HG03159 (cell line): ENCODE data around the gene TBCD.
"Not testable (repeated sequence)": the region's sequence is repeated elsewhere in the genome, so short reads cannot be mapped to it uniquely, and the experiment has no call there.

Experiments
- ATAC-seq: cut with Tn5 transposase; IDR thresholded peaks from one replicate; pipeline ENCODE4 v1.9.1; 2021; ENCODE audit warnings: mild to moderate bottlenecking, moderate library complexity; ENCODE audit not compliant: unreplicated experiment

TBCD gene

GRCh38 chr17:82765371-82765770 is 13.5 kb downstream of the TBCD start:
- ATAC-seq = no peak

GRCh38 chr17:82767041-82767754 is 15.3 kb downstream of the TBCD start:
- no peak for ATAC-seq

GRCh38 chr17:82769041-82769440 is 17.2 kb downstream of the TBCD start:
- no peak for ATAC-seq

GRCh38 chr17:82772026-82772425 is 20.2 kb downstream of the TBCD start:
- ATAC-seq = no peak

GRCh38 chr17:82774456-82774855 is 22.6 kb downstream of the TBCD start:
- not testable (repeated sequence) for ATAC-seq

- ATAC-seq = no peak
Measured at GRCh38 chr17:82775001-82775823, 23.3 kb downstream of the TBCD start.

- no peak for ATAC-seq
Measured at GRCh38 chr17:82776454-82776853, 24.6 kb downstream of the TBCD start.

GRCh38 chr17:82777778-82778375 is 26.0 kb downstream of the TBCD start:
- not testable (repeated sequence) for ATAC-seq

- ATAC-seq = no peak
Measured at GRCh38 chr17:82779541-82779940, 27.7 kb downstream of the TBCD start.

- ATAC-seq = no peak
Measured at GRCh38 chr17:82780195-82780594, 28.3 kb downstream of the TBCD start.

- ATAC-seq = no peak
Measured at GRCh38 chr17:82780971-82781893, 29.4 kb downstream of the TBCD start.

GRCh38 chr17:82781894-82782274 is 30.0 kb downstream of the TBCD start:
- no peak for ATAC-seq

- ATAC-seq = no peak
Measured at GRCh38 chr17:82782657-82783207, 30.9 kb downstream of the TBCD start.

- no peak for ATAC-seq
Measured at GRCh38 chr17:82783498-82783897, 31.6 kb downstream of the TBCD start.

- ATAC-seq = not testable (repeated sequence)
Measured at GRCh38 chr17:82785581-82785980, 33.7 kb downstream of the TBCD start.

- no peak for ATAC-seq
Measured at GRCh38 chr17:82786427-82786826, 34.6 kb downstream of the TBCD start.

- no peak for ATAC-seq
Measured at GRCh38 chr17:82787081-82787848, 35.4 kb downstream of the TBCD start.

- no peak for ATAC-seq
Measured at GRCh38 chr17:82788206-82789001, 36.5 kb downstream of the TBCD start.

- ATAC-seq = no peak
Measured at GRCh38 chr17:82789051-82789592, 37.3 kb downstream of the TBCD start.
